ENCODE measurements around the gene NEK1. TPM values are rescaled to one million over a fixed set of nuclear protein-coding genes. Genes with fewer than 3 reads are reported as not detected.
A peak's percentile ranks its signal among the peaks of the same experiment; 100 is the strongest.

Gene NEK1
- polyA plus RNA-seq, 1 of the 3 experiments (the other 2 are of a cell fraction), result 2.0 TPM

DNA sequence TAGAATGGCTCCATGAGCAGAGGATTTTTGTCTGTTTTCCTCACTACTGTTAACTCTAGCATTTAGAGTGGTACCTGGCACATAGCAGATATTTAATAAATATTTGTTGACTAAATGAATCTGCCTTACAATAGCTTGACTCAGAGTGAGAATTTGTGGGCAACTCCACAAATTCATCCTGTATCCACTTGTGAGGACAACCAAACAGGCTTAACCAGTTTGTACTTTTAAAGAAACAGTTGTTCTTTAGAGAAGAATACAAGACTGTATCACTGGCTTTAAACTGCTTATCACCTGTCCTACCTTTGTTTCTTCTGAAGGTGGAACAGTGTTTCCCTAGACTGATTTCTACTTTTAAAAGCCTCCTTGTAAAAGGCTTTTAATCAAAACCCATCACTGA, 200.3 kb downstream of the NEK1 start:
- H3K9ac ChIP-seq, result no peak overlapping the region
- no peak for DNase-seq
- no peaks in the 10 kb centered on the region for H3K79me2 ChIP-seq (ENCODE audit: insufficient read depth)
- H3K27ac ChIP-seq (ENCODE audit: low read depth in 2 of 2, low read length in 1 of 2), result no peak overlapping the region
- no peak overlapping the region for H3K4me3 ChIP-seq (ENCODE audit: low read depth in 2 of 2, low read length in 1 of 2)
- no peaks in the 10 kb centered on the region for H3K9me2 ChIP-seq
- H3K9me3 ChIP-seq, result no peaks in the 10 kb centered on the region
- H3K4me1 ChIP-seq (ENCODE audit: control insufficient read depth in 1 of 2, insufficient read depth in 2 of 2, low read depth in 1 of 2, low read length in 1 of 2), result no peaks in the 10 kb centered on the region; a peak in 2 of 4 replicates
- H3F3A ChIP-seq (replicated peaks; ENCODE audit: insufficient read depth), result no peaks in the 10 kb centered on the region
- no peak for TF ChIP-seq YY1 (IDR thresholded peaks at IDR 0.05; ENCODE audit: low read depth)
- TF ChIP-seq RAD21 (IDR thresholded peaks at IDR 0.05; ENCODE audit: low read length), result no peak
- TF ChIP-seq RFX5 (IDR thresholded peaks at IDR 0.05; ENCODE audit: low read length), result no peak
- TF ChIP-seq RXRA (IDR thresholded peaks at IDR 0.05; ENCODE audit: borderline replicate concordance, low read depth), result no peak
- no peak for TF ChIP-seq SMC3 (IDR thresholded peaks at IDR 0.05; ENCODE audit: low read depth, low read length)
- TF ChIP-seq GATA2 (CRISPR knock-in tag; IDR thresholded peaks at IDR 0.05), result no peak
- no peak for TF ChIP-seq MXI1 (IDR thresholded peaks at IDR 0.05; ENCODE audit: low read depth, low read length)
- no peak for TF ChIP-seq TEAD4 (IDR thresholded peaks at IDR 0.05; ENCODE audit: borderline replicate concordance, insufficient read depth)
- TF ChIP-seq, protein P1, sequence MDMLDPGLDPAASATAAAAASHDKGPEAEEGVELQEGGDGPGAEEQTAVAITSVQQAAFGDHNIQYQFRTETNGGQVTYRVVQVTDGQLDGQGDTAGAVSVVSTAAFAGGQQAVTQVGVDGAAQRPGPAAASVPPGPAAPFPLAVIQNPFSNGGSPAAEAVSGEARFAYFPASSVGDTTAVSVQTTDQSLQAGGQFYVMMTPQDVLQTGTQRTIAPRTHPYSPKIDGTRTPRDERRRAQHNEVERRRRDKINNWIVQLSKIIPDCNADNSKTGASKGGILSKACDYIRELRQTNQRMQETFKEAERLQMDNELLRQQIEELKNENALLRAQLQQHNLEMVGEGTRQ (IDR thresholded peaks at IDR 0.05; ENCODE audit: borderline replicate concordance, low read depth, low read length), result no peak
- CTCF ChIA-PET, result no interaction called here
- no peaks in the 10 kb centered on the region for H3K36me3 ChIP-seq (replicated peaks in 1 of 2; ENCODE audit: control insufficient read depth in 1 of 2, insufficient read depth in 2 of 2, low read length in 1 of 2)
- H2AFZ ChIP-seq (ENCODE audit: low read depth), result no peak overlapping the region
- H4K20me1 ChIP-seq (ENCODE audit: insufficient read depth), result no peaks in the 10 kb centered on the region
- POLR2A ChIA-PET, result no interaction called here
- no peak overlapping the region for H3K4me2 ChIP-seq
- no peaks in the 10 kb centered on the region for H3K27me3 ChIP-seq (ENCODE audit: insufficient read depth)

DNA sequence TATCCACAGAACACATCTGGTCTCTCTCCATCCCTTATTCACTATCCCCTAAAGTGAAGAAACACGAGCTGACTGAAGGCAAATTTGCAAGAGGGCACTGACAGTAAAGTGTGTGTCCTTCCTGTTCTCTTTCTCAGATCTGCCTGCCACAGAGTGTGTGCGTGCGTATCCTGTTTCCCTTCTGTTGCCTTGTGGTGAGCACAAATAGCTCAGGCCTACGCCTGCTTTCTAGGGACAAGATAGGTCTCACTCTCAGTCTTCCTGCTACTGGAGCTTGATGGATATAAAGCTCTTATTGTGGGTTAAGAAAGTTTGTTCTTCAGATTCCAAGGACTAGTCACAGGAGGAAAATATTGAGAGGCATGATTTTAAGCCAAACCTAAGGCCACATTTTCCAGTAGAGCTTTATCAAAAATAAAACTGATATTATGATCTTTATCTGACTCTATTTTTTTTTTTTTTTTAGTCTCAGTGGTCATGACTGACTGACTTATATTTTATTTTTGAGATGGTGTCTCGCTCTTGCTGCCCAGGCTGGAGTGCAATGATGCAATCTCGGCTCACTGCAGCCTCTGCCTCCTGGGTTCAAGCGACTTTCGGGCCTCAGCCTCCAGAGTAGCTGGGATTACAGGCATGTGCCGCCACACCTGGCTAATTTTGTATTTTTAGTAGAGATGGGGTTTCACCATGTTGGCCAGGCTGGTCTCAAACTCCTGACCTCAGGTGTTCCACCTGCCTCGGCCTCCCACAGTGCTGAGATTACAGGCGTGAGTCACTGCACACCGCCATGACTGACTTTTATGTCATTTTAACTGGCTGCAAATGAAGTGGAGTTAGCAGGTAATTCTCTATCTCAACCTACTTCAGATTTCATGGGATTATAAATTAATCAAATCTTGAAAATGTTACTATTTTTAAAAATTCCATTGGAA, 201.3 kb downstream of the NEK1 start:
- ChIA-PET POLR2A (no interaction called here), CTCF (no interaction called here)
- Histone ChIP-seq H2AFZ (ENCODE audit: low read depth) (no peak overlapping the region; the same call in 1 of the 2 replicates), H3K9me2 (no peaks in the 10 kb centered on the region), H3K4me3 (ENCODE audit: low read depth in 2 of 2, low read length in 1 of 2) (no peak overlapping the region), H3K4me1 (ENCODE audit: control insufficient read depth in 1 of 2, insufficient read depth in 2 of 2, low read depth in 1 of 2, low read length in 1 of 2) (no peaks in the 10 kb centered on the region; a peak in 2 of 4 replicates), H3K4me2 (no peak overlapping the region), H4K20me1 (ENCODE audit: insufficient read depth) (no peaks in the 10 kb centered on the region), H3K27me3 (ENCODE audit: insufficient read depth) (no peaks in the 10 kb centered on the region), H3K79me2 (ENCODE audit: insufficient read depth) (no peaks in the 10 kb centered on the region), H3K9ac (no peak overlapping the region), H3K27ac (ENCODE audit: low read depth in 2 of 2, low read length in 1 of 2) (no peak overlapping the region), H3K9me3 (no peaks in the 10 kb centered on the region), H3K36me3 (replicated peaks in 1 of 2; ENCODE audit: control insufficient read depth in 1 of 2, insufficient read depth in 2 of 2, low read length in 1 of 2) (no peaks in the 10 kb centered on the region), H3F3A (replicated peaks; ENCODE audit: insufficient read depth) (no peaks in the 10 kb centered on the region)
- WGBS (ENCODE audit: low lambda C conversion rate), result 87% methylated on average over 12 of the region's 12 CpGs
- peak; percentile 10 for DNase-seq
- TF ChIP-seq, protein P1 (IDR thresholded peaks at IDR 0.05; ENCODE audit: borderline replicate concordance, low read depth, low read length), result no peak
- TF ChIP-seq, protein P2, sequence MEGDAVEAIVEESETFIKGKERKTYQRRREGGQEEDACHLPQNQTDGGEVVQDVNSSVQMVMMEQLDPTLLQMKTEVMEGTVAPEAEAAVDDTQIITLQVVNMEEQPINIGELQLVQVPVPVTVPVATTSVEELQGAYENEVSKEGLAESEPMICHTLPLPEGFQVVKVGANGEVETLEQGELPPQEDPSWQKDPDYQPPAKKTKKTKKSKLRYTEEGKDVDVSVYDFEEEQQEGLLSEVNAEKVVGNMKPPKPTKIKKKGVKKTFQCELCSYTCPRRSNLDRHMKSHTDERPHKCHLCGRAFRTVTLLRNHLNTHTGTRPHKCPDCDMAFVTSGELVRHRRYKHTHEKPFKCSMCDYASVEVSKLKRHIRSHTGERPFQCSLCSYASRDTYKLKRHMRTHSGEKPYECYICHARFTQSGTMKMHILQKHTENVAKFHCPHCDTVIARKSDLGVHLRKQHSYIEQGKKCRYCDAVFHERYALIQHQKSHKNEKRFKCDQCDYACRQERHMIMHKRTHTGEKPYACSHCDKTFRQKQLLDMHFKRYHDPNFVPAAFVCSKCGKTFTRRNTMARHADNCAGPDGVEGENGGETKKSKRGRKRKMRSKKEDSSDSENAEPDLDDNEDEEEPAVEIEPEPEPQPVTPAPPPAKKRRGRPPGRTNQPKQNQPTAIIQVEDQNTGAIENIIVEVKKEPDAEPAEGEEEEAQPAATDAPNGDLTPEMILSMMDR (IDR thresholded peaks at IDR 0.05), result no peak
- TF ChIP-seq JUND (IDR thresholded peaks at IDR 0.05) (no peak), GABPA (IDR thresholded peaks at IDR 0.05; ENCODE audit: low read depth) (no peak), GATA2 (CRISPR knock-in tag; IDR thresholded peaks at IDR 0.05) (no peak), POLR2AphosphoS5 (IDR thresholded peaks at IDR 0.05; ENCODE audit: low read depth, low read length) (no peak), FOXM1 (IDR thresholded peaks at IDR 0.05; ENCODE audit: low read depth) (no peak), MEF2A (IDR thresholded peaks at IDR 0.05; ENCODE audit: borderline replicate concordance, low read depth) (no peak), NRF1 (IDR thresholded peaks at IDR 0.05; ENCODE audit: low read depth, low read length) (no peak), MXI1 (IDR thresholded peaks at IDR 0.05; ENCODE audit: low read depth, low read length) (no peak), NFIC (IDR thresholded peaks at IDR 0.05; ENCODE audit: borderline replicate concordance) (no peak), RXRA (IDR thresholded peaks at IDR 0.05; ENCODE audit: borderline replicate concordance, low read depth) (no peak)
- TF ChIP-seq, protein P3, sequence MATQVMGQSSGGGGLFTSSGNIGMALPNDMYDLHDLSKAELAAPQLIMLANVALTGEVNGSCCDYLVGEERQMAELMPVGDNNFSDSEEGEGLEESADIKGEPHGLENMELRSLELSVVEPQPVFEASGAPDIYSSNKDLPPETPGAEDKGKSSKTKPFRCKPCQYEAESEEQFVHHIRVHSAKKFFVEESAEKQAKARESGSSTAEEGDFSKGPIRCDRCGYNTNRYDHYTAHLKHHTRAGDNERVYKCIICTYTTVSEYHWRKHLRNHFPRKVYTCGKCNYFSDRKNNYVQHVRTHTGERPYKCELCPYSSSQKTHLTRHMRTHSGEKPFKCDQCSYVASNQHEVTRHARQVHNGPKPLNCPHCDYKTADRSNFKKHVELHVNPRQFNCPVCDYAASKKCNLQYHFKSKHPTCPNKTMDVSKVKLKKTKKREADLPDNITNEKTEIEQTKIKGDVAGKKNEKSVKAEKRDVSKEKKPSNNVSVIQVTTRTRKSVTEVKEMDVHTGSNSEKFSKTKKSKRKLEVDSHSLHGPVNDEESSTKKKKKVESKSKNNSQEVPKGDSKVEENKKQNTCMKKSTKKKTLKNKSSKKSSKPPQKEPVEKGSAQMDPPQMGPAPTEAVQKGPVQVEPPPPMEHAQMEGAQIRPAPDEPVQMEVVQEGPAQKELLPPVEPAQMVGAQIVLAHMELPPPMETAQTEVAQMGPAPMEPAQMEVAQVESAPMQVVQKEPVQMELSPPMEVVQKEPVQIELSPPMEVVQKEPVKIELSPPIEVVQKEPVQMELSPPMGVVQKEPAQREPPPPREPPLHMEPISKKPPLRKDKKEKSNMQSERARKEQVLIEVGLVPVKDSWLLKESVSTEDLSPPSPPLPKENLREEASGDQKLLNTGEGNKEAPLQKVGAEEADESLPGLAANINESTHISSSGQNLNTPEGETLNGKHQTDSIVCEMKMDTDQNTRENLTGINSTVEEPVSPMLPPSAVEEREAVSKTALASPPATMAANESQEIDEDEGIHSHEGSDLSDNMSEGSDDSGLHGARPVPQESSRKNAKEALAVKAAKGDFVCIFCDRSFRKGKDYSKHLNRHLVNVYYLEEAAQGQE (IDR thresholded peaks at IDR 0.05; ENCODE audit: low read depth, low read length), result no peak
- TF ChIP-seq, protein P4, sequence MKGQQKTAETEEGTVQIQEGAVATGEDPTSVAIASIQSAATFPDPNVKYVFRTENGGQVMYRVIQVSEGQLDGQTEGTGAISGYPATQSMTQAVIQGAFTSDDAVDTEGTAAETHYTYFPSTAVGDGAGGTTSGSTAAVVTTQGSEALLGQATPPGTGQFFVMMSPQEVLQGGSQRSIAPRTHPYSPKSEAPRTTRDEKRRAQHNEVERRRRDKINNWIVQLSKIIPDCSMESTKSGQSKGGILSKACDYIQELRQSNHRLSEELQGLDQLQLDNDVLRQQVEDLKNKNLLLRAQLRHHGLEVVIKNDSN (IDR thresholded peaks at IDR 0.05; ENCODE audit: borderline replicate concordance, low read depth), result no peak
